Sigmoid colon (tissue), 7 donors: ENCODE data around the gene NHS. TPM values are rescaled to one million over a fixed set of nuclear protein-coding genes. Genes with fewer than 3 reads are reported as not detected.

Source experiments
- DNase-seq: peaks from one replicate; pipeline ENCODE4 v3.0.0-alpha.2; 2019
- H3K27ac ChIP-seq, 4 donors: fragments of 200-600 bp; sonication (generic); one replicate each; pipeline ENCODE4 v1.5.1; 2016 to 2019; ENCODE audit warnings: mild to moderate bottlenecking in 1 of 4
- H3K27me3 ChIP-seq, 3 donors: fragments of 200-600 bp; sonication (generic); one replicate each; pipeline ENCODE4 v1.5.1; 2019; ENCODE audit warnings: mild to moderate bottlenecking in 1 of 3
- H3K36me3 ChIP-seq, 4 donors: fragments of 200-600 bp; sonication (generic); one replicate each; pipeline ENCODE4 v1.5.1; 2016 to 2019
- H3K4me1 ChIP-seq, 4 donors: fragments of 200-600 bp; sonication (generic); one replicate each; pipeline ENCODE4 v1.5.1; 2017 to 2019
- H3K4me3 ChIP-seq, 4 donors: fragments of 200-600 bp; sonication (generic); one replicate each; pipeline ENCODE4 v1.5.1; 2017 to 2019; ENCODE audit warnings: mild to moderate bottlenecking in 2 of 4, moderate library complexity in 1 of 4
- H3K9me3 ChIP-seq, 4 donors: fragments of 200-600 bp in 3 of 4; sonication (generic) in 3 of 4; one replicate each; pipeline versions ENCODE4 v1.5.1 to v1.6.1; 2013 to 2019
- EP300 ChIP-seq, 4 donors: sonication (generic); formaldehyde crosslinking; IDR thresholded peaks; one replicate each; pipeline ENCODE4 v1.6.1; 2017; ENCODE audit warnings: antibody characterized with exemption in 4 of 4
- POLR2A ChIP-seq, 2 donors: fragments of 450-650 bp; IDR thresholded peaks; one replicate each; pipeline ENCODE4 v1.6.1; 2016; ENCODE audit warnings: antibody characterized with exemption in 2 of 2, mild to moderate bottlenecking in 2 of 2, moderate library complexity in 2 of 2
- POLR2AphosphoS5 ChIP-seq, 4 donors: sonication (generic); formaldehyde crosslinking; IDR thresholded peaks; one replicate each; pipeline ENCODE4 v1.6.1; 2017; ENCODE audit warnings: antibody characterized with exemption in 4 of 4
- WGBS, 2 donors: extraction: QIAGEN DNeasy Blood & Tissue Kit; methylation state at CpG; one replicate each; pipeline ENCODE4 v1.1.7; 2013; 5-methylcytosine and 5-hydroxymethylcytosine counted together
- intact Hi-C: fragments of 100-400 bp; cut with DNase I; formaldehyde crosslinking; loops from one replicate; pipeline ENCODE4 v1.15.1; 2023
- polyA plus RNA-seq, 3 donors: library from polyadenylated mRNA; stranded (reverse); fragments of 200-250 nt; gene quantifications; one replicate each; pipeline ENCODE4 v1.2.3, GENCODE V29; 2013
- total RNA-seq, 4 donors: library from RNA; depleted of rRNA; stranded (reverse); fragments of >200 nt; gene quantifications; one replicate each; pipeline ENCODE4 v1.1.0, GENCODE V29; 2016
- TF ChIP-seq, protein P1 (sequence below), 4 experiments: fragments of 450-650 bp in 3 of 4; fragments of 200-600 bp in 1 of 4; IDR thresholded peaks; one replicate each; pipeline ENCODE4 v1.5.1; 2016 to 2019; ENCODE audit warnings: antibody characterized with exemption in 4 of 4, mild to moderate bottlenecking in 3 of 4, moderate library complexity in 2 of 4
- donor health status: healthy with polysubstance abuse.
- donor health status: Bipolar disorder and iron deficiency.
- donor health status: healthy.

NHS gene
- total RNA-seq, result 10 to 100 TPM in 2 of 4 donors, 1 to 10 TPM in 2; 9.3 to 22.7 (median 10.2) TPM
- polyA plus RNA-seq, result under 1 TPM; under 0.01 to 0.80 (median 0.60) TPM

DNA sequence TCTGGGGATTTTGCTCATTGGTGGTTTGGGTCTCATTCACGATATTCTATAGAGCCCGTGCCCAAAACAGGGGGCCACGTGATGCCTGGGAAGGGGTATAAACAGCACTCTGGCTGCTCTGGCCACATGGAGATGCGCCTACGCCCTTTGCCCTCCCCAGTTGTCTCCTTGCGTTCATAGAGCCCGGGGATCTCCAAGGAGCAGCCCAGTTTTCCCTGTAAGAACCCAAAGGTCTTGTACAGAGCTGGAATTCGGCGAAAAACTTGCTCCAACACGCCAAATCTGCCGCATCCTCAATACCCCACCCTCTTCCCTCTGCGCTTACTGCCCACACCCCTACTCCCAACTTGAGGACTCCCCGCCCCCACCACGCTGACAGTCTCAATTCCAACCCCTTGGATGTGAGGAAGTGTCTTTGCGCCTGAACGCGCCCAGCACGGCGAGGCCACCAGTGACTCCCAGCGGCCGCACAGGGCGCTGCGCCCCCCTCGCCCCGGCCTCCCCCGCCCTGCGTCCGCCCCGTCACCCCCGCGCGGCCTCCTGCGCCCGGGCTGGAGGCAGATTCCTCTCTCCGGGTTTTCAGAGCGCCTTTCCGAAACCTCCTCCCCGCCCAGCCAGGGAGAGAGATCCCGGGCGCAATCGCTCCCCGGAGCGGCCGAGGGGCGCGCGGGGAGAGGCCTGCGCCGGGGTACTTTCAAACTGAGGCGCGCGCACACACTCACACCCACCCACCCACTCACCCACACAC lies at the start of gene NHS:
TSS of gene NHS (plus strand) at position 582 of the 748 bp plus-strand sequence. CDS start 558 bp downstream, outside the sequence.
- peak in 1 of 2 donors; percentile 29 for TF ChIP-seq POLR2A (IDR thresholded peaks at IDR 0.05)
- TF ChIP-seq, protein P1, sequence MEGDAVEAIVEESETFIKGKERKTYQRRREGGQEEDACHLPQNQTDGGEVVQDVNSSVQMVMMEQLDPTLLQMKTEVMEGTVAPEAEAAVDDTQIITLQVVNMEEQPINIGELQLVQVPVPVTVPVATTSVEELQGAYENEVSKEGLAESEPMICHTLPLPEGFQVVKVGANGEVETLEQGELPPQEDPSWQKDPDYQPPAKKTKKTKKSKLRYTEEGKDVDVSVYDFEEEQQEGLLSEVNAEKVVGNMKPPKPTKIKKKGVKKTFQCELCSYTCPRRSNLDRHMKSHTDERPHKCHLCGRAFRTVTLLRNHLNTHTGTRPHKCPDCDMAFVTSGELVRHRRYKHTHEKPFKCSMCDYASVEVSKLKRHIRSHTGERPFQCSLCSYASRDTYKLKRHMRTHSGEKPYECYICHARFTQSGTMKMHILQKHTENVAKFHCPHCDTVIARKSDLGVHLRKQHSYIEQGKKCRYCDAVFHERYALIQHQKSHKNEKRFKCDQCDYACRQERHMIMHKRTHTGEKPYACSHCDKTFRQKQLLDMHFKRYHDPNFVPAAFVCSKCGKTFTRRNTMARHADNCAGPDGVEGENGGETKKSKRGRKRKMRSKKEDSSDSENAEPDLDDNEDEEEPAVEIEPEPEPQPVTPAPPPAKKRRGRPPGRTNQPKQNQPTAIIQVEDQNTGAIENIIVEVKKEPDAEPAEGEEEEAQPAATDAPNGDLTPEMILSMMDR (IDR thresholded peaks at IDR 0.05), result peak in 2 of 4 experiments; percentile 17 to 62
- no peak for TF ChIP-seq EP300 (IDR thresholded peaks at IDR 0.05)
- TF ChIP-seq POLR2AphosphoS5 (IDR thresholded peaks at IDR 0.05), result peak; percentile 65 to 76 (median 70)
- H3K4me3 ChIP-seq, result peak within 1 kb of the TSS; percentile 52 to 69 (median 68)
- no peaks in the 10 kb centered on the region for H3K36me3 ChIP-seq
- H3K4me1 ChIP-seq, result peaks cover 0 to 10% (median 0%) of the 10 kb centered on the region in 4 donors
- 2% methylated on average over 52 of the region's 52 CpGs for WGBS, 2 donors
- H3K9me3 ChIP-seq, result no peaks in the 10 kb centered on the region
- DNase-seq, result peak; percentile 89
- intact Hi-C loops, result loop anchor here (1.0 to 10.0 kb wide), 8 partner anchors 82 to 363 kb away; partner anchors contain the start of gene SCML1
- H3K27me3 ChIP-seq, result peaks cover 0 to 5% (median 0%) of the 10 kb centered on the region in 3 donors
- H3K27ac ChIP-seq, result peak within 1 kb of the TSS; percentile 77 to 84 (median 81)

DNA sequence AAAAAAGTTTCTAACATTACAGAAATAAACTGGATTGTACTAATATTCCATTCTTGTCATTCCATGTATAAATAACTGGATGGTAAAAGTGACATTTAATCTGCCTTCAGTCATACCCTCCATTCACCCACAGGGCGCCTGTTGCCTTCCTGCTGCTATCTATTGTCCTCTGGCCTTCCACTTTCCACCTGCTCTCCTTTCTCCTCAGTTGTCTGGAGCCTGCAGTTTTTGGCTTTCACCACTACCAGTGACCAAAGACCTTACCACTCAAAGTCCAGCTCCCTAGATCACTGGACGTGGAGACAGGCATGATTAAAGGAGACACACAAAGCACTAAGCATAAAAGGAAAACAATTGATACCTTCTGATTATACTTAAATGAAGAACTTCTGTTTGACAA lies 46.2 kb upstream of the NHS start:
- no peak for TF ChIP-seq EP300 (IDR thresholded peaks at IDR 0.05)
- no peak for TF ChIP-seq POLR2AphosphoS5 (IDR thresholded peaks at IDR 0.05)
- no peak for TF ChIP-seq POLR2A (IDR thresholded peaks at IDR 0.05)
- TF ChIP-seq, protein P1 (IDR thresholded peaks at IDR 0.05), result no peak

DNA sequence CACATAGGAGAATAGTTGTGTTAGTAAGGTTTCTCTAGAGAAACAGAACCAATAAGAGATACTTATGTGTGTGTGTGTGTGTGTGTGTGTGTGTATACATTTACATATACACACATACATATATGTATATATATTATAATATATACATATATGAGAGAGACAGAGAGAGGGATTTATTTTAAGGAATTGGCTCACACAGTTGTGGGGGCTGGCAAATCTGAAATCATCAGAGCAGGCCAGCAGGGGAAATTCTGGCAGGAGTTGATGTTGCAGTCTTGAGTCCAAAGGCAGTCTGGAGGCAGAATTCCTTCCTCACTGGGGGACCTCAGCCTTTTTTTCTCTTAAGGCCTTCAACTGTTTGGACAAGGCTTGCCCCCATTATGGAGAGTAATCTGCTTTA lies 38.6 kb upstream of the NHS start:
- no peaks in the 10 kb centered on the region for H3K36me3 ChIP-seq
- DNase-seq, result no peak
- H3K4me3 ChIP-seq, result no peak overlapping the region
- TF ChIP-seq, protein P1 (IDR thresholded peaks at IDR 0.05), result no peak
- no peaks in the 10 kb centered on the region for H3K4me1 ChIP-seq
- H3K27ac ChIP-seq, result no peak overlapping the region
- intact Hi-C loops, result no loop called here
- H3K9me3 ChIP-seq, result no peaks in the 10 kb centered on the region
- H3K27me3 ChIP-seq, result no peaks in the 10 kb centered on the region

More for the DNA sequence above, 46.2 kb upstream of the NHS start:
- H3K27me3 ChIP-seq, result no peaks in the 10 kb centered on the region
- no peak for DNase-seq
- no peaks in the 10 kb centered on the region for H3K4me1 ChIP-seq
- H3K9me3 ChIP-seq, result no peaks in the 10 kb centered on the region
- H3K27ac ChIP-seq, result no peak overlapping the region
- no peaks in the 10 kb centered on the region for H3K36me3 ChIP-seq
- 84 to 91% methylated on average over 2 of the region's 2 CpGs for WGBS, 2 donors
- intact Hi-C loops, result no loop called here
- H3K4me3 ChIP-seq, result no peak overlapping the region

DNA sequence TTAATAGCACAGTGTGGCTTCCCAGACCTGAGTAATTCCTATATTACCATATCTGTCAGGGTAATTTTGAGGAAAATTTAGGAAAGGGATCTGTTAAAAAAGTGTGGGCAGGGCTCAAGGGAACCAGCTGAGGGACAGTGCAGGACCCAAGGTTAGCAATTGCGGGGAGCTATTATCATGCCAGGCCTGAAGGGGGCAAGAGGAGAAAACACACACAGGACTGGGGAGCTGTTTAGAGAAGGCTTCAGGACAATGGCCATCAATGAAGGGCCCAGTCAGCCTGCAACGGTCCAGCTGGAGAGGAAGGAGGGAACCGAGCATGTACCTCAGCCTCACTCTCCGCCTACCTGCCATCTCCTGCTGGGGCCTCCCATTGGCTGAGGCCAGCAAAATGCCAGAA lies 19.0 kb upstream of the NHS start:
- H3K9me3 ChIP-seq, result no peaks in the 10 kb centered on the region
- H3K27ac ChIP-seq, result no peak overlapping the region
- H3K4me1 ChIP-seq, result peaks cover 0 to 9% (median 3%) of the 10 kb centered on the region in 4 donors
- no peaks in the 10 kb centered on the region for H3K27me3 ChIP-seq
- 82 to 87% methylated on average over 4 of the region's 4 CpGs for WGBS, 2 donors
- no peak for DNase-seq
- intact Hi-C loops, result no loop called here
- no peak overlapping the region for H3K4me3 ChIP-seq
- H3K36me3 ChIP-seq, result no peaks in the 10 kb centered on the region
- no peak for TF ChIP-seq POLR2A (IDR thresholded peaks at IDR 0.05)
- TF ChIP-seq POLR2AphosphoS5 (IDR thresholded peaks at IDR 0.05), result no peak
- TF ChIP-seq, protein P1 (IDR thresholded peaks at IDR 0.05), result no peak
- no peak for TF ChIP-seq EP300 (IDR thresholded peaks at IDR 0.05)
